Peyer's patch (tissue), 4 donors: Measurements from ENCODE around the gene ADGRL3. TPM values are rescaled to one million over a fixed set of nuclear protein-coding genes. Genes with fewer than 3 reads are reported as not detected.

Source experiments
- DNase-seq, 3 donors: peaks; one replicate each; pipeline ENCODE4 v3.0.0-alpha.2; 2017 to 2019
- H3K27ac ChIP-seq, 4 donors: fragments of 200-600 bp; sonication (generic); one replicate each; pipeline ENCODE4 v1.5.1; 2016 to 2019
- H3K27me3 ChIP-seq, 2 donors: fragments of 200-600 bp; sonication (generic); one replicate each; pipeline ENCODE4 v1.5.1; 2019
- H3K36me3 ChIP-seq, 3 donors: fragments of 200-600 bp; sonication (generic); one replicate each; pipeline ENCODE4 v1.5.1; 2016 to 2019
- H3K4me1 ChIP-seq, 4 donors: fragments of 200-600 bp; sonication (generic); one replicate each; pipeline ENCODE4 v1.5.1; 2016 to 2019
- H3K4me3 ChIP-seq, 4 donors: fragments of 200-600 bp; sonication (generic); 1 replicate in 3 of 4; 2 replicates in 1 of 4; pipeline ENCODE4 v1.5.1; 2016 to 2019; ENCODE audit warnings: mild to moderate bottlenecking in 1 of 4
- H3K9me3 ChIP-seq, 4 donors: fragments of 200-600 bp; sonication (generic); one replicate each; pipeline ENCODE4 v1.5.1; 2016 to 2019; ENCODE audit warnings: mild to moderate bottlenecking in 1 of 4
- CTCF ChIP-seq, 6 experiments: fragments of 450-650 bp in 4 of 6; fragments of 200-600 bp in 2 of 6; sonication (generic) in 1 of 6; IDR thresholded peaks; one replicate each; pipeline ENCODE4 v1.5.1; 2017 to 2019; ENCODE audit warnings: antibody characterized with exemption in 6 of 6, mild to moderate bottlenecking in 3 of 6, moderate library complexity in 1 of 6
- POLR2A ChIP-seq, 2 donors: fragments of 450-650 bp; IDR thresholded peaks; one replicate each; pipeline ENCODE4 v1.5.1; 2017; ENCODE audit warnings: antibody characterized with exemption in 2 of 2, mild to moderate bottlenecking in 2 of 2, moderate library complexity in 2 of 2
- total RNA-seq, 4 donors: library from RNA; depleted of rRNA; stranded (reverse); fragments of >200 nt; gene quantifications; one replicate each; pipeline ENCODE4 v1.1.0, GENCODE V29; 2016

ADGRL3 gene
- total RNA-seq, 4 donors from 2014 or later: 3.7 to 39.6 (median 9.1) TPM

- H3K4me1 ChIP-seq: no peaks in the 10 kb centered on the region
- no peaks in the 10 kb centered on the region for H3K36me3 ChIP-seq
- DNase-seq: no peak
- no peak overlapping the region for H3K4me3 ChIP-seq
- H3K27ac ChIP-seq: no peak overlapping the region
- H3K27me3 ChIP-seq: no peaks in the 10 kb centered on the region
- H3K9me3 ChIP-seq: no peaks in the 10 kb centered on the region
- TF ChIP-seq POLR2A (IDR thresholded peaks at IDR 0.05) (no peak), CTCF (IDR thresholded peaks at IDR 0.05) (no peak)
Observed at GRCh38 chr4:61427818-61428495, 227.8 kb downstream of the ADGRL3 start.

GRCh38 chr4:61428950-61429349 lies 228.8 kb downstream of the ADGRL3 start:
- H3K4me3 ChIP-seq: no peak overlapping the region
- H3K27me3 ChIP-seq: no peaks in the 10 kb centered on the region
- no peaks in the 10 kb centered on the region for H3K9me3 ChIP-seq
- DNase-seq: no peak
- no peak overlapping the region for H3K27ac ChIP-seq
- H3K36me3 ChIP-seq: no peaks in the 10 kb centered on the region
- TF ChIP-seq CTCF (IDR thresholded peaks at IDR 0.05) (no peak), POLR2A (IDR thresholded peaks at IDR 0.05) (no peak)
- H3K4me1 ChIP-seq: no peaks in the 10 kb centered on the region

- no peaks in the 10 kb centered on the region for H3K27me3 ChIP-seq
- H3K4me1 ChIP-seq: no peaks in the 10 kb centered on the region
- no peak overlapping the region for H3K27ac ChIP-seq
- H3K36me3 ChIP-seq: no peaks in the 10 kb centered on the region
- DNase-seq: no peak
- no peak for TF ChIP-seq POLR2A (IDR thresholded peaks at IDR 0.05)
- no peak for TF ChIP-seq CTCF (IDR thresholded peaks at IDR 0.05)
- H3K4me3 ChIP-seq: no peak overlapping the region
- no peaks in the 10 kb centered on the region for H3K9me3 ChIP-seq
Observed at GRCh38 chr4:61431131-61431530, 231.0 kb downstream of the ADGRL3 start.

- TF ChIP-seq POLR2A (IDR thresholded peaks at IDR 0.05) (no peak), CTCF (IDR thresholded peaks at IDR 0.05) (no peak)
- no peak overlapping the region for H3K27ac ChIP-seq
- H3K9me3 ChIP-seq: no peaks in the 10 kb centered on the region
- H3K4me1 ChIP-seq: no peaks in the 10 kb centered on the region
- no peaks in the 10 kb centered on the region for H3K27me3 ChIP-seq
- no peaks in the 10 kb centered on the region for H3K36me3 ChIP-seq
- DNase-seq: no peak
- H3K4me3 ChIP-seq: no peak overlapping the region
Observed at GRCh38 chr4:61437923-61438322, 237.8 kb downstream of the ADGRL3 start.

GRCh38 chr4:61440321-61440720 lies 240.2 kb downstream of the ADGRL3 start:
- Histone ChIP-seq H3K27me3 (no peaks in the 10 kb centered on the region), H3K9me3 (no peaks in the 10 kb centered on the region), H3K4me3 (no peak overlapping the region), H3K4me1 (no peaks in the 10 kb centered on the region), H3K27ac (no peak overlapping the region), H3K36me3 (no peaks in the 10 kb centered on the region)
- no peak for DNase-seq
- TF ChIP-seq CTCF (IDR thresholded peaks at IDR 0.05) (no peak), POLR2A (IDR thresholded peaks at IDR 0.05) (no peak)

- no peak for TF ChIP-seq CTCF (IDR thresholded peaks at IDR 0.05)
- TF ChIP-seq POLR2A (IDR thresholded peaks at IDR 0.05): no peak
- H3K27me3 ChIP-seq: no peaks in the 10 kb centered on the region
- H3K4me1 ChIP-seq: no peaks in the 10 kb centered on the region
- DNase-seq: no peak
- no peak overlapping the region for H3K4me3 ChIP-seq
- H3K36me3 ChIP-seq: no peaks in the 10 kb centered on the region
- H3K27ac ChIP-seq: no peak overlapping the region
- no peaks in the 10 kb centered on the region for H3K9me3 ChIP-seq
Observed at GRCh38 chr4:61442936-61443335, 242.8 kb downstream of the ADGRL3 start.
